Activated CD8-positive, alpha-beta memory T cell treated with anti-CD3 and anti-CD28 coated beads, Interleukin-2, amount 50 U/mL, for 1 hour (primary cell): ENCODE measurements around the gene ENAH.

Experiments
- DNase-seq: peaks from one replicate; pipeline ENCODE4 v3.0.0-alpha.2; 2020; ENCODE audit errors: extremely low read depth

ENAH gene

GRCh38 chr1:225561675-225562074, 91.2 kb downstream of the ENAH start:
- DNase-seq: no peak

DNA sequence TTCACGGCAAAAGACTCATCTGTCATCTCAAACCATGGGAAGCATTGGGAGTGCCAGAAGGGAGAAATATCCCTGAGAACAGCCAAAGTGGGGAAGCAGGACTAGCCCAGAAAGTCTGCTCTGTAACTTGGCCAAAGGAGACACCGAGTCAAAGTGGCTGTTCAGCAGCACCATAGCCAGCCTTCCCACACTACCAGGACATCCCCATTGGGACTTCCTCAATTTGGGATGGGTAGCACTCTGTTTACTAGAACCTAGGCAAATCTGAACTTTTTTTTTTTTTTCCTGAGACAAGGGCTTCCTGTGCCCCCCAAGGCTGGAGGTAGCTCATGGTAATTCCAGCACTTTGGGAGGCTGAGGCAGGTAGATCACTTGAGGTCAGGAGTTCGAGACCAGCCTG, 93.0 kb downstream of the ENAH start:
- no peak for DNase-seq

DNA sequence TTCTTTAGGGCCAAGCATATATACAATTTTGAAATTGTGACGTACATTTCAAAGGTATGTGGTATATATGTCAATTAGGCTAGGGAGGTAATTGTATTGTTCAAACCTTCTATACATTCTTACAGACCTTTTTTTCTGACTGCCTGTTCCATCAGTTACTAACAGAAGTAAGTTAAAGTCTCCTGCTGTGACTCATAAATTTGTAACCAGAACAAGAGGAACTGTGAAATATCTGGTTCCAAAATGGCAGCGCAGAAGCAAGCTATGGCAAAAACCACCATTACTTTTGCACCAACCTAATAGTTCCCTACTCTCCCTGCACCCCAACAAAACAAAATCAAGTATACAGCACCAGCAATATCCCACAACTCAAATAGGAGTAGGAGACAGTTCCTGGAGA, 93.6 kb downstream of the ENAH start:
- no peak for DNase-seq

GRCh38 chr1:225556694-225557093, 96.2 kb downstream of the ENAH start:
- DNase-seq: no peak

DNA sequence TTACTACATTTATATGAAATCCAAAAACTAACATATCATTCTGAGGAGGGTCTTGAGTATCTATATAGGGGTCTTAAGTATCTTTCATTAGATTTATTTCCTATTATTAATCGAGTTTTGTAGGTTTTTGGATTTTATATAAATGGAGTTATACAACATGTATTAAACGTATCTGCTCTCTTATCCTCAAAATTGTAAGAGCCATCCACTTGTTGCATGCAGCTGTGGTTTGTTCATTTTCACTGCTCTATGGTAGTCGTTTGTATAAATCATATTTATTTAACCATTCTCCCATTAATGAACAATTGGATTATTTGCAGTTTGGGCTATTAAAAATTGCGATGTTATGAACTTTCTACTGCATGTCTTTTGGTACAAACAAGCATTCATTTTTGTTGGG, 97.1 kb downstream of the ENAH start:
- DNase-seq: no peak

- DNase-seq: no peak
Measured at GRCh38 chr1:225554216-225554812, 98.6 kb downstream of the ENAH start.

- no peak for DNase-seq
Measured at GRCh38 chr1:225549821-225550220, 103.1 kb downstream of the ENAH start.

GRCh38 chr1:225548140-225548857, 104.6 kb downstream of the ENAH start:
- no peak for DNase-seq

DNA sequence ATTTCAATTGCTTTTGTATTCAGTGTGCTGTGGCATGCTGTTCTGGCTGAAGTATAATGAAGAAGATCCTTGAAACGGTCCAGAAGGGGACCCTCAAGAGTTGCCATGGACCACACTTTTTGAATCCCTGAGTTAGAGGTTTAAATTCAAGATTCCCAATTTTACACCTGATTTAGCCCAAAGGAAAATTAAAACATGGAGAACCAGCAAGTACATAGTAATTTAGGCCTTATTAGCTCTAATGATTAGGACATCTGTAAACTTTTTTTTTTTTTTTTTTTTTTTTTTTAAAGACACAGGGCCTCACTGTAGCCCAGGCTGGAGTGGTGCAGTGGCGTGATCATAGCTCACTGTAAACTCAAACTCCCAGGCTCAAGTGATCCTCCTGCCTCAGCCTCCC, 107.3 kb downstream of the ENAH start:
- no peak for DNase-seq

- no peak for DNase-seq
Measured at GRCh38 chr1:225544924-225545323, 108.0 kb downstream of the ENAH start.

- no peak for DNase-seq
Measured at GRCh38 chr1:225544263-225544662, 108.7 kb downstream of the ENAH start.

GRCh38 chr1:225543350-225543749, 109.6 kb downstream of the ENAH start:
- no peak for DNase-seq

DNA sequence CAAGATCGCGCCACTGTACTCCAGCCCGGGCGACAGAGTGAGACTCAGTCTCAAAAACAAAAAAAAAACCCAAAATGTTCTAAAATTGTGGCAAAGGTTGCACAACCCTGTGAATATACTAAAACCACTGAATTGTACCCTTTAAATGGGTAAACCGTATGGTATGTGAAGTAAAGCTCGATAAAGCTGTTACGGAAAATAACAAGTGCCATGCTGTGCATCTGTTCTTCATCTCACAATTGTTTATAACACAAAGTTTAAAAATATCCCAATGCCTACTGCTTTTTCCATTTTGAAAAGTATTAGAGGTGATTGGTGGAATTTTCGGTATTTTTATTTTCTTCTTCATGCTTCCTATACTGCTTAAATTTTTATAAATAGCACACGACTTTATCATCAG, 111.5 kb downstream of the ENAH start:
- DNase-seq: no peak

GRCh38 chr1:225539575-225539974, 113.3 kb downstream of the ENAH start:
- no peak for DNase-seq

GRCh38 chr1:225539069-225539468, 113.9 kb downstream of the ENAH start:
- DNase-seq: no peak

GRCh38 chr1:225537554-225538251, 115.2 kb downstream of the ENAH start:
- no peak for DNase-seq

DNA sequence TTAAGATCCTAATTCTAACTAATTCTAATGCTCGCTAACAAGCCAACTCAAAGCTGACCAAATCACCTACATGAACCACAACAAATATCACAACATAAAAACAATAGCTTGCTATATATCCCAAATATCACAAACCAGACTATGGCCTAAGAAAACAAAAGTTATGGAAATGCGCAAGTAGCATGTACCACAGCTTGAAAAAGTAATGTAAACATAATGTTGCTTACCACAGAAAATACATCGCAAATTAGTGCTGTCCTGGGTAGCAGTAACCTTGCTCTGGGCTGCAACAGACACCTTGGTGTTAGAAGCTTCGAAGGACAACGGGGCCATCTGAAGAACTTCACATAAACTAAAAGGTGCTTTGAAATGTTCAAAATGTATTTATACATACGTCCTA, 117.6 kb downstream of the ENAH start:
- no peak for DNase-seq

- DNase-seq: no peak
Measured at GRCh38 chr1:225534772-225535171, 118.2 kb downstream of the ENAH start.

- DNase-seq: no peak
Measured at GRCh38 chr1:225534135-225534534, 118.8 kb downstream of the ENAH start.

DNA sequence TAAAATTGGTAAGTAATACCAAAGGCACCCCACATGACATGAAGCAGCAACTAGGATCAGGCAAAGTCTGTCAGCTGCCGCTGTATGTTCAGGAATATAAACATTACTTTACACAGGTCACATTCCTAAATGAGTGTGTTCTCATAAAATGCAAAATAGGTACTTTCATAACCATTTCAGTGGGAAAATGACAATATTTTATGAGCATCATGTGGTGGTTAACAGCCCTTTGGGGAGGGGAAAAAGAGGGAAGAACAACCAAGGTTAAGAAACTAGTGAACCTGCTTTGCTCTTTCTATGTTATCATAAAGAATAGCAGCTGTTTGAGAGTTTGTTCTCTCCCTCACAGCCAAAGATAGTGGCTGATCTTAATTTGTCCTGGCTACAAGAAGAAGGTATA, 119.7 kb downstream of the ENAH start:
- no peak for DNase-seq

- no peak for DNase-seq
Measured at GRCh38 chr1:225532240-225532944, 120.5 kb downstream of the ENAH start.

GRCh38 chr1:225529726-225530125, 123.2 kb downstream of the ENAH start:
- DNase-seq: no peak

GRCh38 chr1:225527575-225527974, 125.3 kb downstream of the ENAH start:
- no peak for DNase-seq
